GM18517 (cell line): ENCODE data around the gene COL4A2.

Experiments
- ATAC-seq: cut with Tn5 transposase; IDR thresholded peaks from one replicate; pipeline ENCODE4 v1.9.1; 2021; ENCODE audit warnings: mild to moderate bottlenecking, moderate library complexity; ENCODE audit not compliant: unreplicated experiment

COL4A2 gene

DNA sequence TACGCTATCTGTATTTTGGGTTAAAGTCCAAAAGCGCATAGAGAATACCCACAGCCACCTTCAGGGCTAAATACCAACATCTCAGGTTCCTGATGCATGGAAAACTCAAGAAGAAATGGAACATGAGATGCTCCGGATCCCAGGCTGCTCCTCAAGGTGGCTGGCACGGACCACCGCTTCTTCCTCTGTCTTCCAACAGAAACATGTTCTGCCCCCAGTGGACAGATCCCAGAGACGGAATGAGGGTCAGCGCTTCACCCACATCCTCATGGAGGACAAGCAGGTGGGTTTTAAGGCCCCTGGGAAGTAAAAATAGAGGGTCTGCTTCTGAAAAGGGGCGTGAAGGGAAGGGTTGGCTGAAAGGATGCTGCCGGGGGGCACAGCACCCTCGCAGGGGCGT is 17.4 kb upstream of the COL4A2 start:
- no peak for ATAC-seq

- no peak for ATAC-seq
Measured at GRCh38 chr13:110290153-110290552, 16.9 kb upstream of the COL4A2 start.

- ATAC-seq = no peak
Measured at GRCh38 chr13:110290826-110291225, 16.3 kb upstream of the COL4A2 start.

- no peak for ATAC-seq
Measured at GRCh38 chr13:110291286-110291685, 15.8 kb upstream of the COL4A2 start.

GRCh38 chr13:110293037-110293436 is 14.0 kb upstream of the COL4A2 start:
- no peak for ATAC-seq

DNA sequence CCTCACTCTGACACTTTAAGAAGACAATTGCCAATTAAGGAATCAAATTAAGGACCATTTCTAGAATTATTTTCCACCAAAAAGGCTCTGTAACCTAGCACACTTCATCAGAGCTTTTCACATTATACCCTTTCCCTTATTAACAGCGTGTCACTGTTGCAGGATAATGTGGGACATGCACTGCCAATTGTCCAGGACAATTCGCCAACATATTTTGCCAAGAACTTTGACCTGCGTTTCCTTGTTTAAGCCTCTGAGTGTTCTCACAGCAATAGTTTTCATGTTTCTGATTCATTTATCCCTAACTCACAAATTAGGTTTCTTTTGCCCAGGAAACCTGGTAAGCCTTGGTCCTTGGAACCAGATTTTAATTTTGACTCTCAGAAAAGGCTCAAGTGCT is 13.4 kb upstream of the COL4A2 start:
- ATAC-seq = no peak

DNA sequence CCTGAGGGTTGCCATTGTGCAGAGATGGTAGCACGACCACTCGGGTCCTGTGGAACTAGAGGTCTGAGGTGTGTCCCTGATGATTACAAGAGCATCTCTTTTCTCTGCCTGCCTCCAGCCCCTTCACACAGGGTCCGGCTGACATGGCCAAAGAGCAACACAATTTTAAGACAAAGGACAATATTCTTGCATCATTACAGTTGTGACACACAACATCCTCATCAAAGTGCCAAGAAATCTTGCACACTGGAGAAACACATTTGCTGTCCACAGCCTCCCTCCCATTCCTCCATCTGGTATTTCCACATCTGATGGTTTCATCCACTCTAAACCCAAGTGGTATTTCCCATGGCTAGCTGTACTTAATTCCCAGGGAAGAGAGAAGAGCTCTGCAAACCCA is 12.9 kb upstream of the COL4A2 start:
- ATAC-seq = no peak

- no peak for ATAC-seq
Measured at GRCh38 chr13:110294622-110295021, 12.5 kb upstream of the COL4A2 start.

DNA sequence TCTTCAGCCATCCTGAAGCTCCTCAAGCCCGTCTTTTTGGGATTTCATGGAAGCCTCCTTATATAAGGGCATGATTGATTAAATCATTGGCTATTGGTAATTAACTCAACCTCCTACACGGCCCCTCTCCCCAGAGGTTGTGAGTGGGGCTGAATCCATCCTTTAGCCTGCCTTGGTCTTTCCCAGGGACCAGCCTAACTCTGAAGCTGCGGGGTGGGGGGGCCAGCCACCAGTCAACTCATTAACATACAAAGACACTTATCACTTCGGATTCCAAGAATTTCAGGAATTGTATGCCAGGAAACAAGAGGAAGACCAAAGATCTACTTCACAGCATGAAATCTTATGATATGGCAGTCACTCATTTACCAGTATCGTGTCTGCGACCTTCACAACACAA is 10.1 kb upstream of the COL4A2 start:
- no peak for ATAC-seq

- no peak for ATAC-seq
Measured at GRCh38 chr13:110297766-110298504, 9.1 kb upstream of the COL4A2 start.

DNA sequence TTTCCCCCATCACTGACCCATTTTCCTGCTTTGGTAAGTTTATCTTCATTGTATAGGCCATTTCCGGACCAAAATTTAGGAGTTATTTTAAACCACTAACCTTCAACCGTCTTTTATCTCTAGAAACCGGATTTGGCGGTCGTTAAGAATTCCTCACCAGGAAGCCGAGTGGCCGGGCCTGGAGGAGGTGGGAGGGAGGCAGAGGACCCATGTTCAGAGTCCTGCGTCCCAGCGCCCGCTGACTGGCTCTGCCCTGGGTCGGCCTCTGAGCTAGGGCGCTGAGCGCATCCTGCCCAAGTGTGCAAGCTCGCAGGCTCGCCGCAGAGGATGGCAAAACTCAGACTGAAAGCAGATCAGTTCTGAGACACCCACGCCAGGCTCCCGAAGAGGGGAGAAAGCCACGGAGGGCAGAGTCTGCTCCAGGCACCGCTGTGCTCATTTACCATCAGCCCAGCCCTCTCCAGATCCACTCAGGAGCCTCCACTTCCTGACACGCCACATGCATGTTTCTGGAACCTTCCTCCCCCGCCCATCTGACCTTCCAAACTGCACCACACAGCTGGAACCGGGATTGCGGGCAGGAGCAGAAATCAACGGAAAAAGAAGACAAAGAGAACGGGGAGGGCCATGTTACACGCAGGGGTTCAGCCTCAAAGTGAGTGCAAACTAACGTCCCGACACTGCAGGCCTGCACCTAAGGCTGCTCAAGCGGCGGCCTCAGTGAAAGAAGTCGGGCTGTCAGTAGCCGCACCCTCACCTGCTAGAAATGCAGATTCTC is 8.4 kb upstream of the COL4A2 start:
- no peak for ATAC-seq

DNA sequence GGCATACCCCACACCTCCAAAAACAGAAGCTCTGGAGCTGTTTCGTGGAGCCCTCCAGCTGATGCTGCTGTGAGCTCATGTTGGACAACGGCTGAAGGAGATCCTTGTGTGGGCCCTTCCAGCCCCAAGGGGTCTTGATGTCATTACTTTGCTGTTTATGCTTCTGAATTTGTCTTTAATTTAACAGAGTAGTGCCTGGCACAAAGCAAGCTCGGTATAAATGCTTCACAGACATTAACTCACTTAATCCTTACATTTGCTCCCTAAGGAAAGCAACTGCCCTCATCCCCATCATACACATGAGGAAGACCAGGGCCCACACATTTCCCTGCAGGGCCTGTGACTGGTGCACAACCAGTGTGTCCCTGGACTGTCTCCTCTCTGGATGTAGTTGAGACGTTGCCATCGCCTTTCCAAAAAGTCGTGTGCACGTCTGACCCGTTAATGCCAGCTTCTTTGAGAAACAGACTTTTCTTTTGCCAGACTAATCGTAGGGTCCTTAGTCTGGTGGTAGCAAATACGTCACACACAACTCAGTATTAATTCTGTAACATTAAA is 7.7 kb upstream of the COL4A2 start:
- ATAC-seq = no peak

- no peak for ATAC-seq
Measured at GRCh38 chr13:110300090-110300815, 6.8 kb upstream of the COL4A2 start.

DNA sequence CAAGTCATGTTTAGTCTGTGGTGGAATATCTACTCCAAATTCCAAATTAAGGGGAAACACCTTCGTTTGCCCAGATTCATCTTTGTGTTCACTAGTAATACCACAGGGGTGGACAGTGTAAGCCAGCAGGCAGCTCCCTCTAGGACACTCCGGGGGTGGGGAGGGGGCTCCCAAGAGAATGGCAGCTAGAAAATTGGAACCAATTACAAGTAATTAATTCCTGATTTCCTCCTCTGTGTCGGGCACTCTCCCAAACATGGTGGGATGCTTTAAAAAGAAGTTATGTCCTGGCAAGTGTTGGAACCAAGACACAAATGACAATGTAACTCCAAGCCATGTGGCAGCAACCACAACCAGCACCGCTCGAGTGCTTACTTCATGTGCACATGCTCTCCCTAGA is 6.0 kb upstream of the COL4A2 start:
- ATAC-seq = no peak

- no peak for ATAC-seq
Measured at GRCh38 chr13:110301606-110302553, 5.2 kb upstream of the COL4A2 start.

DNA sequence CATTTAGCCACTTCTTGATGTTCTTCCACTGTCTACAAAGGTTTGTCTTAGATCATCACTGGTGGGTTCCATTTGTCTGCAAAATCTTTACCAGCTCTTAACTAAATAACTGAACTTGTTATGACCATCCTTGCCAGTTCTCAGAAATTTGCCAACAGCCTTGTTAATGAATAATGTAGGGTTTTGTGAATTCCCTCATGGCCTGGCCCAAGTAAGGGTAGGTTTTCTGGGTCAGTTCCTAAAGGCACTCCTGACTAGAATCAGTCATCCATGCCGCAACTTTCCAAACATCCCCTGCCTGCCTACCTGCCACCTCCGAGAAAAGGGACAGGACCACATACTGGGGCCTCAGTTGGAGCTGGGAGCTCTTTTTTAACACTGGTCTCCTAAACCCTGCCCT is 4.1 kb upstream of the COL4A2 start:
- ATAC-seq = no peak

DNA sequence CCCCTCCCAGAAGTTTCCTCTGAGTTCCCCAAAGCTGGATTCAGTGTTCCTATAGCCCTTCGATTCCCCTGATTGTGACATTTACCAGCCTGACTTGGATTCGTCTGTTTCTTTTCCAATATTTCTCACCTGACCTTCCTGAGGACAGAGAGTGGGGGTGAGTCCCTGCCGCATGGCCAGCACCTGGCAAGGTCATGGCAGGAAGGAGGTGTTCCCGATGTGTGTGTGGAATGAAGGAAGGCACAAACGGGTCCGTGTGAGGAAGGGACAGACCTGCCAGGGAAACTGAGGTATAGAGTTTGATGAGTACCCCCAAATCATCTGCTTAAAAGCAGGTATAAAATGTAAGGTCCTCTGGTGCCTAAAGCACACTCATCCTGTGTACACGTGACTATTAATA is 3.4 kb upstream of the COL4A2 start:
- no peak for ATAC-seq

DNA sequence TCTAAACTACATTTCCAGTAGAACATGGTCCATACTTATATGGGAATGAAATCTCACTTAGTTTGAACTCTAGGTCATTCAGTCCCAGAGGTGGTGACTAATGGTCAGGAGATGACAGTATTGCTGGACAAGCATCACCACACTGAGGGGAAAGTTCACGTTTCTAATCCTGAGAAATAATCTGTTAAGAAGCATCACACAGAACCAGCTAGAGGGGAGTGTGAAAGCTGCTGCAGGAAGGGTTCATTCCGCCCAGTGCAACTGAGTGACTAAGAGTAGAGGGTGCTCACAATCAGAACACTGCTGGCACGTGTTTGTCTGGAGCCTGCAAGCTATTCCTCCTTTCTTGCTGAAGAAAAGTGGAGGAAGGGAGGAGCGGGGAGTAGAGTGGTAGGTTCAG is 2.8 kb upstream of the COL4A2 start:
- ATAC-seq = no peak

DNA sequence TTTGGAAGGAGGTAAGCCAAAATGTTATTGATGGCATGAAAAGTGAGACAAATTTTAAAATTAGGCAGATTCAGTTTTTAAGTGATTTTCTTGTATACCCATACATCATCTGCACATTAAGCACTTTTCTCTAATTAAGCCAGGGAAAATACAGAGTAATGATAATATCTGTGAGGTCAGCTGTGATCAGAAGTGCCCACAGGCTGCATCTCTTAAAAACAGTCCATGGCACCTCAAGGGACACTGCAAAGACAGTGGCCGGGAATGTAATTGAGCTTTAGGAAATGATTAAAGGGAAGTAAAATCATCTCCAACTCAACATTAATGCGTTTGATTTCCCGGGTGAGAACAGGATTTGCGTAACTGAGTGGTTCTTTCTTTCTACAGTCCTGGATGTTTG is 2.1 kb upstream of the COL4A2 start:
- ATAC-seq = no peak

GRCh38 chr13:110305544-110305943 is 1.5 kb upstream of the COL4A2 start:
- no peak for ATAC-seq
